HG03175 (cell line): ENCODE results near the gene ACTR10.

Experiments
- ATAC-seq: cut with Tn5 transposase; IDR thresholded peaks from one replicate; pipeline ENCODE4 v1.9.1; 2021; ENCODE audit warnings: mild to moderate bottlenecking, moderate library complexity; ENCODE audit not compliant: unreplicated experiment

Gene ACTR10

DNA sequence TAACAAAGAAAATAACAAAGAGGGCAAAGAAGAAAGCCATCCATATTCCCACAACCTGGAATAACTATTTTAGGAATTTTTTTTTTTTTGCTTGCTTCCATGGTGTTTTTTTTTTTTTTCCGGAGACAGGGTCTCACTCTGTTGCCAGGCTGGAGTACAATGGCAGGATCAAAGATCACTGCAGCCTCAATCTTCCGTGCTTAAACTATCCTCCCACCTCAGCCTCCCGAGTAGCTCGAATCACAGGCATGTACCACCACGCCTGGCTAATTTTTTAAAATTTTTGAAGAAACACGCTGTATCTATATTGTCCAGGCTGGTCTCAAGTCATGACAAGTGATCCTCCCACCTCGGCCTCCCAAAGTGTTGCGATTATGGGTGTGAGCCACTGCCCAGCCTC, 78.2 kb downstream of the ACTR10 start:
- no peak for ATAC-seq

DNA sequence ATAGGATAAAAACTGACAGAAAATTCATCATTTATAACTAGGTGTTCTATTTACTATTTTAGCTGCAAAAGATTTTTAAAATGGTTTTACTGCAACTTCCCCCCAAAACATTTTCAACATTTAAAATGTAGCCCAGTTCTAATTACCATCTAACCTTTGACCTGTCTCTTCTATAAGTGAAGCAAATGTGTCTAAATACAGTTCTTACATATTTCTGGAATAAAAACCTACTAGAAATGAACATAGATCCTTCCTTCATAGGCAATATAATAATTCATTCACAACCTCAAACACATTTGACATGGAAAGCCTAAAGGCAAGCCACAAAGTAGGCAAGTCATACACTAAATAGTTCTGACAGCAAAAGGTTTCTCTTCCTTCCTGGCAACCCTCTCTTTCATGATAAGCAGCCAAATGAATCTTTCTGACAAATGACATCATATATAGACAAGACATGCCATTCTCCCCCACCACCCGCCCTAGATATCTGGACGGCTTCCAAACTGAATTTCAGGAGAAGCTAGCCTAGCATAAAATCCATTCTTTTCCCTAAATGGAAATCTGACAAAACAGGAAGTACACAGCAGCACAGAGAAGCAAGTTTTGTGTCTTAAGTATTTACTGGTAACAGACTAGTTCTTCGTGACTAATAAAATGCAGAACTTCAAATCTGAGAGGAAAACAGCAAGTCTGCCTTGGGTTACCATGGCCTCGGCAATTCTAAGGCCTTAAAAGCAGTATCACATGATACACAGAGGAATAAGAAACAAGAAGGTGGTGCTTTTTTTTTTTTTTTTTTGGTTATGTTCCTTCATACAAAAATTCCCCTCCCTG, 81.2 kb downstream of the ACTR10 start:
- peak; percentile 77 for ATAC-seq

DNA sequence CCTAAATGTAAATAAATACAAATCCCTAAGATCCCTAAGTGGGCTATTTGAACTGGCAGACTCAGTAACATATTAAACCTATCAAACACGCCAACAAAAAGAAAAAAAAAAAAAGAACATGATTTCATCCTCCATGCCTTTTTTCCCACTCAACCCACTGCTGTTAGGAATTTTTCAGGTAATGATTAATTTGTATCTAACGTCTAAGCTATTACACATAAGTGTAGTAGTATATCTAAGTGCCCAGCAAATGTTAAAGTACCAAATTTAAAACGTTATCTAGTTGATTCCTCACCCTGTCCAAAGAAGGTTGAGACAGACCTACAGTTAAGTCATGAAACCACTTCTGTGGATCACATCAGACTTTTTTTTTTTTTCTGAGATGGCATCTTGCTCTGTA, 82.0 kb downstream of the ACTR10 start:
- no peak for ATAC-seq

DNA sequence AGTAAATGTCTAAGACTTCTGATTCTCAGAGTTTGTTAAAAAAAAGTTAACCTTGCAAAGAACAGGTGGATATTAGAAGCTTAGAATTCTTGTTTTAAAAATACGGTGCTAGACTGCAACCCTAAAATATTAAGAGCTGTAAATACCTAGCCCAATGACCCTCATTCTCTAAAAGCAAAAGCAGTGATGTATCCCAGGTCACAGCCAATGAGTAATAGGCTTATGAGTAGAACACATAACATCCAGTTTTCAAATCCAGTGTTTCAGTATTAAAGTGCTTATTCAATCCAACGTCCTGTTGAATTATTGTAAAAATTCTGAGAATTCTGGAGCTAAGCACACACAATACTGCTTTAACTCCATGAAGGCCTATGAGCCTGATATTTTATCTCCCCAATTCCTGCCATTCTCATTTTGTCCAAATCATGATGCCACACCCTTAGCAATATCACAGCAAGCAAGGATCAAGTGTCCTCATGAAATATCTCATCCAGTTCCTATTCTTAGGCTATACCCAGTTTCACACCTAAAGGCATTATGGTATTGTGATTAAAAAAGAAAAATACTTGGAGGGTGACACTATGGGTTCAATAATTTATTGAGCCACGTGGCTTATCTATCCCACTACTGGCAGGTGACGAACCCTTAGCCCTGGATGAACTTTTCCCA, 83.1 kb downstream of the ACTR10 start:
- no peak for ATAC-seq

- no peak for ATAC-seq
Observed at GRCh38 chr14:58283730-58284129, 83.8 kb downstream of the ACTR10 start.

- ATAC-seq = no peak
Observed at GRCh38 chr14:58285132-58285531, 85.2 kb downstream of the ACTR10 start.
